Right kidney (tissue), 1 donor: ENCODE data around the gene ARHGEF5.

Source experiments
- DNase-seq: peaks from one replicate; pipeline ENCODE4 v3.0.0-alpha.2; 2016

Gene ARHGEF5

DNA sequence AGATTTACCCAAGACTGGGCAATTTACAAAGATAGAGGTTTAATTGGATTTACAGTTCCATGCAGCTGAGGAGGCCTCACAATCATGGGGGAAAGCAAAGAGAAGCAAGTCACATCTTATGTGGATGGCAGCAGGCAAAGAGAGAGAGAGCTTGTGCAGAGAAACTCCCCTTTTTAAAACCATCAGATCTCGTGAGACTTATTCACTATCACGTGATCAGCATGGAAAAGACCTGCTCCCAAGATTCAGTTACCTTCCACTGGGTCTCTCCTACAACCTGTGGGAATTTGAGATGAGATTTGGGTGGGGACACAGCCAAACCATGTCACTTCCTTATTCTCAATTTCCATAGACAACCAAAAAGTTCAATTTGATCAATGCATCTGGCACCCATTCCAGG lies 73.2 kb downstream of the ARHGEF5 start:
- no peak for DNase-seq
